Osteoblast (primary cell): Measurements from ENCODE around the gene PHF10. TPM values are rescaled to one million over a fixed set of nuclear protein-coding genes. Genes with fewer than 3 reads are reported as not detected.

ENCODE experiments used
- DNase-seq: peaks from one replicate; pipeline ENCODE4 v3.0.0; 2011; ENCODE audit warnings: low spot score, mixed read lengths; ENCODE audit not compliant: insufficient read length; ENCODE audit errors: missing footprints
- H2AFZ ChIP-seq: 2 replicates; pipeline ENCODE4 v1.6.0; 2011; ENCODE audit warnings: mild to moderate bottlenecking, low read length
- H3K27ac ChIP-seq: 2 replicates; pipeline ENCODE4 v1.5.1; 2011; ENCODE audit warnings: mild to moderate bottlenecking, low read depth, low read length, moderate library complexity
- H3K27me3 ChIP-seq: 2 replicates; pipeline ENCODE4 v1.6.0; 2012; ENCODE audit warnings: mild to moderate bottlenecking, control low read depth, inconsistent platforms, low read length, moderate library complexity; ENCODE audit not compliant: insufficient read depth
- H3K36me3 ChIP-seq: 2 replicates; pipeline ENCODE4 v1.5.1; 2011; ENCODE audit warnings: mild to moderate bottlenecking, low read length, control low read depth, moderate library complexity; ENCODE audit not compliant: insufficient read depth
- H3K4me1 ChIP-seq: 2 replicates; pipeline ENCODE4 v1.5.1; 2011; ENCODE audit warnings: mild to moderate bottlenecking, low read length, control low read depth, moderate library complexity; ENCODE audit not compliant: insufficient read depth
- H3K4me2 ChIP-seq: 2 replicates; pipeline ENCODE4 v1.6.0; 2011; ENCODE audit warnings: mild to moderate bottlenecking, low read length; ENCODE audit not compliant: insufficient read depth
- H3K4me3 ChIP-seq: fragments of 200-600 bp; sonication (generic); 3 replicates; pipeline ENCODE4 v1.5.1; 2012; ENCODE audit warnings: mild to moderate bottlenecking, low read length, inconsistent platforms; ENCODE audit not compliant: insufficient read depth
- H3K79me2 ChIP-seq: 2 replicates; pipeline ENCODE4 v1.6.0; 2012; ENCODE audit warnings: mild to moderate bottlenecking, low read length, control low read depth, inconsistent platforms; ENCODE audit not compliant: insufficient read depth
- H3K9me3 ChIP-seq: 2 replicates; pipeline ENCODE4 v1.5.1; 2011; ENCODE audit warnings: low read depth, low read length, control low read depth
- H4K20me1 ChIP-seq: 2 replicates; pipeline ENCODE4 v1.6.0; 2012; ENCODE audit warnings: mild to moderate bottlenecking, low read length, control low read depth; ENCODE audit not compliant: insufficient read depth
- total RNA-seq: library from RNA; depleted of rRNA; stranded (reverse); fragments of >200 nt; gene quantifications from 2 replicates; pipeline ENCODE4 v1.2.3, GENCODE V29; 2012
- TF ChIP-seq, protein P1 (sequence below): IDR thresholded peaks from 2 replicates; pipeline ENCODE4 v1.5.1; 2011; ENCODE audit warnings: mild to moderate bottlenecking, low read depth, low read length, moderate library complexity; ENCODE audit errors: extremely low read depth

The PHF10 gene
- total RNA-seq, 1 donor, result 21.0 TPM

DNA sequence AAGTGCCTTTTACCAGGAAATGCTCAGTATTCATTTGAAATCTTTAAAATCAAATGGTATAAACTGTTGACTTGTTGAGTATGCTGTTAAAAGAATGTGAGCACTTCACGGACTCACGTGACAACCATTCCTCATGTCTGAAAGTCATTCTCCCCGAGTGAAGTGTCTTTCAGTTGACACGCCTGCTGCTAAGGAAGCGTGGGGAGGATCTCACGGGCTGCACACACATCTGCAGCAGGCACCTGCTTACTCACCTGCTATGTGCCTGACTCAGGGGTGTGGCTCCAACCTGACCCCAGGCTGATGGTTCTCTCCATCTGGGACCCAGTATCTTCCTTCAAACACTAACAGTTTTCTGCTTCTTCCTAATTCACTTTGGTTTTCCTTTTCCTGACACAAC is 55.2 kb downstream of the PHF10 start:
- Histone ChIP-seq H2AFZ (no peak overlapping the region), H4K20me1 (no peaks in the 10 kb centered on the region), H3K27me3 (no peaks in the 10 kb centered on the region), H3K27ac (no peak overlapping the region), H3K4me3 (no peak overlapping the region), H3K9me3 (no peaks in the 10 kb centered on the region), H3K36me3 (peaks cover 24% of the 10 kb centered on the region), H3K4me1 (no peaks in the 10 kb centered on the region), H3K4me2 (no peak overlapping the region), H3K79me2 (no peaks in the 10 kb centered on the region)
- TF ChIP-seq, protein P1, sequence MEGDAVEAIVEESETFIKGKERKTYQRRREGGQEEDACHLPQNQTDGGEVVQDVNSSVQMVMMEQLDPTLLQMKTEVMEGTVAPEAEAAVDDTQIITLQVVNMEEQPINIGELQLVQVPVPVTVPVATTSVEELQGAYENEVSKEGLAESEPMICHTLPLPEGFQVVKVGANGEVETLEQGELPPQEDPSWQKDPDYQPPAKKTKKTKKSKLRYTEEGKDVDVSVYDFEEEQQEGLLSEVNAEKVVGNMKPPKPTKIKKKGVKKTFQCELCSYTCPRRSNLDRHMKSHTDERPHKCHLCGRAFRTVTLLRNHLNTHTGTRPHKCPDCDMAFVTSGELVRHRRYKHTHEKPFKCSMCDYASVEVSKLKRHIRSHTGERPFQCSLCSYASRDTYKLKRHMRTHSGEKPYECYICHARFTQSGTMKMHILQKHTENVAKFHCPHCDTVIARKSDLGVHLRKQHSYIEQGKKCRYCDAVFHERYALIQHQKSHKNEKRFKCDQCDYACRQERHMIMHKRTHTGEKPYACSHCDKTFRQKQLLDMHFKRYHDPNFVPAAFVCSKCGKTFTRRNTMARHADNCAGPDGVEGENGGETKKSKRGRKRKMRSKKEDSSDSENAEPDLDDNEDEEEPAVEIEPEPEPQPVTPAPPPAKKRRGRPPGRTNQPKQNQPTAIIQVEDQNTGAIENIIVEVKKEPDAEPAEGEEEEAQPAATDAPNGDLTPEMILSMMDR, result no peak
- DNase-seq, result no peak

DNA sequence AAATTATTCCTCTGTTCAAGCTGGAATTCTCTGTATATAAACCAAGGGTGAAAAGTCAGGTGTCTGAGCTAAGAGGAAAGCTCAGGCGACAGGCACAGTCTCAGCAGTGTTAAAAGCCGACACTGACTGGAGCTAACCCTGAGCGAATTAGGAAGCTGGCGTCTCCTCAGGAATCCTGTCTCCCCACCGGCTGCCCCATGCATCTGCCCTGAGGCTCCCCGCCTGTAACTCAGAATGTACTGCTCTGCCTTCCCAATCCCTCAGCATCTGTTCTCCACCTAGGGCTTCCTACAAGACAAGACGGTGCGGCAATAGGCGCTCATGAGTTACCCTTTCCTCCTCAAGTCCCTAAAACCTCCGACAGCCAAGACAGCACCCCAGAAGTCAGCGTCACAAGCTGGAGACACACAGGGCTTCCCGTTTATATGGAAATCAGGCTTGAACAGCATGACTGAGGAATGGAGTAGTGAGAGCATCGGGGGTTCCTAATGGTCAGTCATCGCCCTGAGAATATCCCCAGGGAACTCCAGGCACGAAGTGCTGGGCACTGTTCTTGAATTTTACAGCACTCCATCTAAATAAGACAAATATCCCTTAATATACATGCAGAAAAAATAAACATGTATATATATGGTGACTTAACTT is 56.0 kb downstream of the PHF10 start:
- Histone ChIP-seq H3K4me2 (no peak overlapping the region), H3K4me3 (no peak overlapping the region), H3K4me1 (no peaks in the 10 kb centered on the region), H3K9me3 (no peaks in the 10 kb centered on the region), H3K79me2 (no peaks in the 10 kb centered on the region), H3K27ac (no peak overlapping the region), H3K27me3 (no peaks in the 10 kb centered on the region), H3K36me3 (peaks cover 31% of the 10 kb centered on the region), H2AFZ (no peak overlapping the region), H4K20me1 (no peaks in the 10 kb centered on the region)
- TF ChIP-seq, protein P1, result no peak
- DNase-seq, result no peak

DNA sequence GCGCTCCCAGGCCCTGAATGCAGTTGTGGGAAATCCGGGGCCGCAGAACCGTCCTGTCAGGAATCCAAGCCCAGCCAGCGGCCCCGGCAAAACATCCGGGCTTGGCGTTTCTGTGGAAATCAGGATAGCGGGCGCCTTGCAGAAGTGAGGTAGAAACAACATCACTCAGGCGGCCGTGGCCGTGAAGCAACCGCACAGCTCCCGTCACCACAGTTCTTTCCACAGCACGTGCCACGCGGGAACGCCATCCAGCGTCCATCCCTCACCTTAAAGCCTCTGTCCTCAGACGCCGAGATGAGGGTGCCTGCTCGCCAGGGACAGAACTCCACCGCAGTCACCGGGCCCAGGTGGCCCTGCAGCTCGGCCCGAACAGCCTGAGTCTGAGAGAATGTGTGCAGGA is 56.6 kb downstream of the PHF10 start:
- TF ChIP-seq, protein P1, result no peak
- H3K4me1 ChIP-seq, result no peaks in the 10 kb centered on the region
- no peaks in the 10 kb centered on the region for H4K20me1 ChIP-seq
- H3K27ac ChIP-seq, result no peak overlapping the region
- H3K36me3 ChIP-seq, result peaks cover 31% of the 10 kb centered on the region
- DNase-seq, result no peak
- no peaks in the 10 kb centered on the region for H3K79me2 ChIP-seq
- no peak overlapping the region for H3K4me2 ChIP-seq
- no peak overlapping the region for H2AFZ ChIP-seq
- H3K9me3 ChIP-seq, result no peaks in the 10 kb centered on the region
- no peak overlapping the region for H3K4me3 ChIP-seq
- no peaks in the 10 kb centered on the region for H3K27me3 ChIP-seq

DNA sequence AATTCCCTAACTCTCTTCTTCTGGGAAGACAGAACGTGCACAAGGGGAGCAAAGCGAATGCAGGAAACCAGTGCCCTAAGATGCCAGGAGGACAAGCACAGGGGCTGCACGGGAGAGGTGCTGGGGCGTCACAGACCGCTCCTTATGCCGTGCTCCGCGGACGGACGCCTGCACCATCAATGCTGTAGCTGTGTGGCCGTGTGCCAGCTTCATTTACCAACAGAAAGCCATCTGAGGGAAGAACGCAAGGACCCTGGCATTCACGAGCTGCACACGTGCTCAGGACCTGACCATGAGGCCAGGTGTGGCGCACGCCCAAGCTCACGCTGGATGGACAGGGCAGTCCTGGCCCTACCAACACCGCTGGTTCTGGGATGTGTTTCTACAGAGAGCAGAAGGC is 57.9 kb downstream of the PHF10 start:
- Histone ChIP-seq H3K4me1 (no peaks in the 10 kb centered on the region), H3K27me3 (no peaks in the 10 kb centered on the region), H3K27ac (no peak overlapping the region), H2AFZ (no peak overlapping the region), H3K9me3 (no peaks in the 10 kb centered on the region), H3K4me3 (no peak overlapping the region), H4K20me1 (no peaks in the 10 kb centered on the region), H3K4me2 (no peak overlapping the region), H3K79me2 (no peaks in the 10 kb centered on the region), H3K36me3 (peaks cover 35% of the 10 kb centered on the region)
- no peak for DNase-seq
- TF ChIP-seq, protein P1, result no peak
